GM19452 (cell line): ENCODE measurements around the gene FGFR3.

ENCODE experiments used
- ATAC-seq: cut with Tn5 transposase; IDR thresholded peaks from one replicate; pipeline ENCODE4 v1.9.1; 2021; ENCODE audit not compliant: unreplicated experiment

The FGFR3 gene

DNA sequence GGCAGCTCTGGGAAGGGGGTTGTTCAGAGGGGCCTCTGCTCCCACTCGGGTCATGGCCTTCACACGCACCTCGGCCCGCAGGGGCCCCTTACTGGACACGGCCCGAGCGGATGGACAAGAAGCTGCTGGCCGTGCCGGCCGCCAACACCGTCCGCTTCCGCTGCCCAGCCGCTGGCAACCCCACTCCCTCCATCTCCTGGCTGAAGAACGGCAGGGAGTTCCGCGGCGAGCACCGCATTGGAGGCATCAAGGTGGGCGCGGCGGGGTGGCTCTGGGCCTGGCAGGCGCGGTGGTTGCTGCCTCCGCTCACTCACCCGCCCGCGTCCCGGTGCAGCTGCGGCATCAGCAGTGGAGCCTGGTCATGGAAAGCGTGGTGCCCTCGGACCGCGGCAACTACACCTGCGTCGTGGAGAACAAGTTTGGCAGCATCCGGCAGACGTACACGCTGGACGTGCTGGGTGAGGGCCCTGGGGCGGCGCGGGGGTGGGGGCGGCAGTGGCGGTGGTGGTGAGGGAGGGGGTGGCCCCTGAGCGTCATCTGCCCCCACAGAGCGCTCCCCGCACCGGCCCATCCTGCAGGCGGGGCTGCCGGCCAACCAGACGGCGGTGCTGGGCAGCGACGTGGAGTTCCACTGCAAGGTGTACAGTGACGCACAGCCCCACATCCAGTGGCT is 8.3 kb downstream of the FGFR3 start:
- no peak for ATAC-seq

DNA sequence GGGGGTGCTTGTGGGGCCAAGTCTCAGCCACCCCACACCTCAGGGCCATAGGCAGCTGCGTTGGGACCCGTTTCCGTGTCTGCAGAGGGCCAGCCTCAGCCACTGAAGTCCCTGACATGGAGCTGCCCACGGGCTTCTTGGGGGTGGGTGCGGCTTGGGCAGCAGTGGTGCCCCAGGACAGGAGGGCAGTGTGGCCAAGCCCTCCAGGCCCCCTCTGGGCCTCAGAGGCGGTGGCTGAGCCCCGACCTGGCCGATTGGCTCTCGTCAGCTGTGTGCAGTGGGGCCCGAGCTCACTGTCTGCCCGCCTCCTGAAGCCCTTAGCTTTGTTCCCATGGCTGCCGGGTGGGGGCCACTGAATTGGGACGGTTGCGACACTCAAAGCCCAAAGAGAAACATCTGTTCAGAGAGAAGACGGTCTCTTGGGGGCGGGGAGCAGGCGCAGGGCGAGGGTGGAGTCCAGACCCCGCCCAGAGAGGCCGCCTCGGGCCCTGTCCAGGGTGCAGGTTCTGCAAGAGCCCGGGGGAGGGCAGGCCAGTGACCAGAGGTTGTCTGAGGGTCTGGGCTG is 9.1 kb downstream of the FGFR3 start:
- no peak for ATAC-seq

DNA sequence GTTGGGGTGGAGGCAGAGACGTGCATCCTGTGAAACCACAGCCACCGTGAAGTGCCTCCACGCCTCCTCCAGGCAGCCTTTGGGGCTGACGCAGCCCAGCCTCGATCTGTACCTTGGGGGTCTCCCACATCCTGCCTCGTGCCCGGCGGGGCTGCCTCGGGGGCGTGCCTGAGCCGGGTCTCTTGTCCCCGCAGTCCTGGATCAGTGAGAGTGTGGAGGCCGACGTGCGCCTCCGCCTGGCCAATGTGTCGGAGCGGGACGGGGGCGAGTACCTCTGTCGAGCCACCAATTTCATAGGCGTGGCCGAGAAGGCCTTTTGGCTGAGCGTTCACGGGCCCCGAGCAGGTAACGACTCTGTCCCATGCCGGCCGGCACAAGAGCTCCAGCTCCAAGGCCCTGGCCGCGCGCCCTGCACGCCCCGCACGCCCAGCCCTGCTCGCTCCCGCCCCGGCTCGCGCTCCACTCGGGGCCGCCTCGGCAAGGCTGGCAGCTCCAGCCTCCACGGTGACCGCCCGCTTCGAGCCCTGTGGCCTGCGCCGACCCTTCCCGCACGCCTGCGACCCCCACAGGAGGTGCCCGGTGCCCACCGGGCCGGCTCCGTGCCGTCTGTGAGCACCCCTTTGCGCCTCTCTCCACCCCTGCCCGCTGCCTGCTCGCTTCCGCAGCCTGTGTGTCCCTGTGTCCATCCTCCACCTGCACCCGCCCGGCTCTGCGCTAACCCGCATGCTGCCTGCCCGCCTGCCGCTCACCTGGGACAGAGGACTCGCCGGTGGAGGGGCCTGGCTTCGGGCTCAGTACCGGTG is 9.8 kb downstream of the FGFR3 start:
- no peak for ATAC-seq

- ATAC-seq, result no peak
These were observed 10.7 kb downstream of the FGFR3 start for GRCh38 chr4:1803523-1804423.

- ATAC-seq, result no peak
These were observed 11.8 kb downstream of the FGFR3 start for GRCh38 chr4:1804638-1805492.

GRCh38 chr4:1805493-1806222 is 12.6 kb downstream of the FGFR3 start:
- ATAC-seq, result no peak

DNA sequence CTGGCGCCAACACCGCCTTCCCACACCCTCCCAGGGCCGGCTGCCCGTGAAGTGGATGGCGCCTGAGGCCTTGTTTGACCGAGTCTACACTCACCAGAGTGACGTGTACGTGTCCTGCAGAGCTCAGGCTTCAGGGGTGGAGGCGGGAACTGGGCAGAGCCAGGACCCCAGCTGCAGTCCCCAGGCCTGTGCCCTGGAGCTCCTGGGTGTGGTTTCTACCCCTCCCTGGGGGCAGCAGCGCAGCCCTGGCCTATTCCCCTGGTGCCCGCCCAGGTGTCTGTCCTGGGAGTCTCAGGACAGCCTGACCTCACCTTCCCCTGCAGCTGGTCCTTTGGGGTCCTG is 13.1 kb downstream of the FGFR3 start:
- ATAC-seq, result no peak

- no peak for ATAC-seq
These were observed 13.7 kb downstream of the FGFR3 start for GRCh38 chr4:1806596-1807331.

- ATAC-seq, result no peak
These were observed 14.3 kb downstream of the FGFR3 start for GRCh38 chr4:1807332-1807777.

GRCh38 chr4:1808396-1808795 is 15.3 kb downstream of the FGFR3 start:
- ATAC-seq, result no peak

DNA sequence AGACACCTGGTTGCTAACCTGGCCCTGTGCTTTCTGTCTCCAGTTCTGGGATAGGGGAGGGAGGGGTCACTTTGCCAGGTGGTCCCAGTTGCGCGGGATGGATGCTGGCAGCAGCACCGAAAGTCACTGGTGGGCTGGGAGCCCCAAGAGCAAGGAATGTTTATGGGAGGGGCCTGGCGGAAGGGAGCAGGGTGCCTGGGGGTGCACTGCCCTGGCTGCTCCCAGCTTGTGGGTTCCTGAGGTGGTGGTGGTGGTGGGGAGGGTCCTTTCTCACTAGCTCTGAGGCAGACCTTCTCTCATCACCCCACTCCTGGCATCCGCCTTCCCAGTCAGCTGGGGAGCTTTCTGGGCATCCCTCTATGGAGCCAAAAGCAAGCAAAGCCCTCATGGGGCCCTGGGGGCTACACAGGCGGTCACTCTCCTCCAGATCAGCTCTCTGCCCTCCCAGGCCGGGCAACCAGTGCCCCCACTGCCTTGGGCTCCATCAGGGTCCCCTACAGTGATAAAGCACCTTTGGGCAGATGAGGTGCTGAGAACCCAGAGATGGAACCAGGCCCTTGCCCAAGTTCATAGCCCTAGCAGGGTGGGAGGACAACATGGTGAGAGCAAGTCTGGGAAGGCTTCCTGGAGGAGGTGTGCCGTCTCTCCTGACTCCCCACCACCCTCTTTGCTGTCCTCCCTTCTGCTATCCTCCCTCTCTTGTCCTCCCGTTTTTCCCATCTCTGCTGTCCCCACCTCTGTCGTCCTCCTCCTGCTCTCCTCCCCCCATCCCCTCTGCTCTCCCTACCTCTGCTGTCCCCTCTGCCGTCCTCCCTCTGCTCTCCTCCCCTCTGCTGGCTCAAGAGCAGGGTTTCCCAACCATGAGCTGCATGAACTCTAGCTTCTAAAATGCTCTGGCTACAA is 16.0 kb downstream of the FGFR3 start:
- no peak for ATAC-seq

DNA sequence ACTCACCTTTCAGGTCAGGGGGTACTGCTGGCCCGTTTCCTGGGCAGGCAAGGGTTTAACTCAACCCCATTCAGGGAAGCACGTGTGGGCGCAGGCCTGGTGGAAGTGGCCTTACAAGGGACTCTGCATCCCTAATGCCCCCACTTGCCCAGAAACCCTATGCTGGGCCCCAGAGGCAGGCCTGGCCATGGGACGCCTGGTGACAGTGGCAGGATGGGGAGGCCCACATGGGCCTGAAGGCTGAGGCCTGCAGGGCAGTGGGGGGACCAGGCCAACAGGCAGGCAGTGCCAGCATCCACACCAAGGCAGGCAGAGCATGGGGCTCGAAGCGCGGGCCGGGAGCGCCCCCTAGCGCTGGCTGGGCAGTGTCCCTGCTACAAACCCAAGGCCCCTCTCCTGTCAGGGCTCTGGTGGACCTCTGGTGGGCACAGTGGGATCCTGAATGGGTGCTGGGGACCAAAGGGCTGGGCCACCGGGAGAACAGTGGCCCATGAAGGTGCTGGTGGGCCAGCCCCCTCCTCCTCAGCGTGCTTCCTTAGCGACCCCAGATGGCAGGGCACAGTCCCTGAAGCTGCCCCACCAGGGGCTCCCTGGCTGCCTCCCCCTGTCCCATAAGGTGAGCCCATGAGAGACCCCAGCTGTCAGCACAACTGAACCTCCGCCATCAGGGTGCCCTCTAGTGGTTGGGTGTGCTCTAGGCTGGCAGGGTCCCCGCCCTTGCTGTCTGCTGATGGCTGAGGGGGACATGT is 16.8 kb downstream of the FGFR3 start:
- no peak for ATAC-seq

DNA sequence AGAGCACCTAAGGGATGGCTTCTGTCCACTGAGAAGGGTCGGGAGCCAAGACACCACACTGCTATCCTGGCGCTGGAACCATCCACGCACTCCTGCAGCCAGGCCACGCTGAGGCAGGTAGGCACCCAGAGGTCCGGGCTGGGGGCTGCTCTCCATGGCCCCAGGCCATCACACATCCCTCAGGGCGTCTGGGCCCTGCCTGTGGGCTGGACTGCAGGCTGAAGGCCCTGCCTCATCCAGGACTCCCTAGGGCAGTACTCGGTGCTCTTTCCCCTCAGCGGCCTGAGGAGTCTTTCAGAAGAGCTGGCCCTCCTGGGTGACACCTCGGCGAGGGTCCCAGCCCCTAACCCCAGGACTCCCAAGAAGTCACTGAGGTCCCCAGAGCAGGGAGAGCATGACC is 17.7 kb downstream of the FGFR3 start:
- no peak for ATAC-seq

GRCh38 chr4:1812720-1813119 is 19.6 kb downstream of the FGFR3 start:
- ATAC-seq, result no peak

DNA sequence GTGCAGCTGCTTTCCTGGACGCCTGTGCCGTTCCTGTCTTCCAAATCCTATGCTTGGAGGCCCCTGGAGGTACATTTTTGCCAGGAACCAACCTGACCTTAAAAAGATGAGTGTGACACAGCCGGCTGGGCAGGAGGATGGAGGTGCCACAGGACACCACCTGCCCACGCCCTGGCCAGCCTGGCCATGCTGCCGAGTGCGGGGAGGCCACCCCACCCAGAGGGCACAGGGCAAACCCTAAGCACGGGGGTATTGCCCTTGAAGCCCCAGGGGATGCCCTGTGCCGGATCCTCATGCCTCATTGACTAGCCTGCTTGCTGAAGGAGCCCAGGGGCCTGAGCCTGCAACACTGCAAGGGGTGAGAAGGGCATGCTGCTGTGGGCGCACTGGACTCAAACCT is 20.1 kb downstream of the FGFR3 start:
- no peak for ATAC-seq

DNA sequence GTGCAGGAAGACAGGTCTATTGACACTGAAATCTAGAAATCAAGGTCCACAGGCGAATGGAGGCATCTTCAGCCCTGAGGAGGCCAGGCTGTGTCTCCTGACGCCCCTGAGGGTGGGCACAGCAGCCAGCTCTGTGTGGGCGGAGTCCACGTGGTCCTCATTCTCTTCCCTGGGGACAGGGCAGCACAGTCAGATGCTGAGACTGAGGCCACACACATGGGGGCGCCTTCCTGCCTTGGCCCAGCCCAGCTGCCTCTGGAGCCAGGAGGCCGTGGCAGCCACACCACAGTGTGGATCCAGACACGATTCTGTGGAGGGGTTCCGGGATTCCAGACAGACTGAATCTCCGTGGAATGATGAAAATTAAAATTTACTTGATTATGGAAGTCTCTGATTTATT is 20.8 kb downstream of the FGFR3 start:
- ATAC-seq, result no peak

DNA sequence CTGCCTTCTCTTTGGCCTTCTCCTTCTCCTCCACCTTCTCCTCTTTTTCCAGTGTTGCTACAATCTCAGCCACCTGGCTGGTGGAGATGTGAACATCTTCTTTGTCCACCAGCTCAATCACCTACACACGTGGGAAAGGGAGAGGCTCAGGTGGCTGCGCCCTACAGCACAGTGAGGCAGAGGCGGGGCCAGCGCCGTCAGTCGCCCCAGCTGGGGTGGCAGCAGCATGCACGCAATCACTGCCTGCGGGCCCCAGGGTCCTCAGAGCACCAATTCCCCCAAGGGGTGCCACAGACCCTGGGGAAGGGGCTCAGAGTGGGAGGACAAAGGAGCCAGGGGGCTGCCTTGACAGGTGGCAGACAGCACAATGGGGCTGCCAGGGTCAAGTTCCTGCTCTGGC is 21.4 kb downstream of the FGFR3 start:
- no peak for ATAC-seq
